HG02885 (cell line): Measurements from ENCODE around the gene EPS8.

Experiments used
- ATAC-seq: cut with Tn5 transposase; IDR thresholded peaks from one replicate; pipeline ENCODE4 v1.9.1; 2021; ENCODE audit warnings: mild to moderate bottlenecking; ENCODE audit not compliant: unreplicated experiment, poor library complexity

EPS8 gene

GRCh38 chr12:15664491-15664890, 124.7 kb downstream of the EPS8 start:
- ATAC-seq: no peak

GRCh38 chr12:15662983-15663659, 126.1 kb downstream of the EPS8 start:
- no peak for ATAC-seq

GRCh38 chr12:15662303-15662980, 126.7 kb downstream of the EPS8 start:
- no peak for ATAC-seq

GRCh38 chr12:15651371-15651770, 137.8 kb downstream of the EPS8 start:
- no peak for ATAC-seq

- no peak for ATAC-seq
Measured at GRCh38 chr12:15650399-15651128, 138.6 kb downstream of the EPS8 start.

GRCh38 chr12:15649347-15649746, 139.8 kb downstream of the EPS8 start:
- ATAC-seq: no peak

GRCh38 chr12:15648558-15648957, 140.6 kb downstream of the EPS8 start:
- ATAC-seq: no peak

GRCh38 chr12:15646581-15646980, 142.6 kb downstream of the EPS8 start:
- ATAC-seq: no peak

GRCh38 chr12:15644700-15645099, 144.5 kb downstream of the EPS8 start:
- ATAC-seq: no peak

GRCh38 chr12:15638231-15638630, 151.0 kb downstream of the EPS8 start:
- no peak for ATAC-seq

- no peak for ATAC-seq
Measured at GRCh38 chr12:15636060-15636890, 152.9 kb downstream of the EPS8 start.

GRCh38 chr12:15634010-15634683, 155.0 kb downstream of the EPS8 start:
- ATAC-seq: no peak

- ATAC-seq: no peak
Measured at GRCh38 chr12:15633201-15633600, 156.0 kb downstream of the EPS8 start.

- no peak for ATAC-seq
Measured at GRCh38 chr12:15632708-15633107, 156.5 kb downstream of the EPS8 start.

- no peak for ATAC-seq
Measured at GRCh38 chr12:15631007-15631715, 158.0 kb downstream of the EPS8 start.

GRCh38 chr12:15629761-15630160, 159.4 kb downstream of the EPS8 start:
- no peak for ATAC-seq

GRCh38 chr12:15629108-15629507, 160.1 kb downstream of the EPS8 start:
- no peak for ATAC-seq

GRCh38 chr12:15627995-15628945, 160.9 kb downstream of the EPS8 start:
- no peak for ATAC-seq
